ENCODE measurements around the gene TIMM17B.

The TIMM17B gene

GRCh38 chrX:48938721-48939425 lies 41.3 kb upstream of the TIMM17B start:
- no peak overlapping the region for H3K4me3 ChIP-seq (ENCODE audit: low read depth, low read length)
- TF ChIP-seq, protein P1, sequence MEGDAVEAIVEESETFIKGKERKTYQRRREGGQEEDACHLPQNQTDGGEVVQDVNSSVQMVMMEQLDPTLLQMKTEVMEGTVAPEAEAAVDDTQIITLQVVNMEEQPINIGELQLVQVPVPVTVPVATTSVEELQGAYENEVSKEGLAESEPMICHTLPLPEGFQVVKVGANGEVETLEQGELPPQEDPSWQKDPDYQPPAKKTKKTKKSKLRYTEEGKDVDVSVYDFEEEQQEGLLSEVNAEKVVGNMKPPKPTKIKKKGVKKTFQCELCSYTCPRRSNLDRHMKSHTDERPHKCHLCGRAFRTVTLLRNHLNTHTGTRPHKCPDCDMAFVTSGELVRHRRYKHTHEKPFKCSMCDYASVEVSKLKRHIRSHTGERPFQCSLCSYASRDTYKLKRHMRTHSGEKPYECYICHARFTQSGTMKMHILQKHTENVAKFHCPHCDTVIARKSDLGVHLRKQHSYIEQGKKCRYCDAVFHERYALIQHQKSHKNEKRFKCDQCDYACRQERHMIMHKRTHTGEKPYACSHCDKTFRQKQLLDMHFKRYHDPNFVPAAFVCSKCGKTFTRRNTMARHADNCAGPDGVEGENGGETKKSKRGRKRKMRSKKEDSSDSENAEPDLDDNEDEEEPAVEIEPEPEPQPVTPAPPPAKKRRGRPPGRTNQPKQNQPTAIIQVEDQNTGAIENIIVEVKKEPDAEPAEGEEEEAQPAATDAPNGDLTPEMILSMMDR (IDR thresholded peaks at IDR 0.05; ENCODE audit: low read depth, low read length) = no peak

- H3K4me3 ChIP-seq (ENCODE audit: low read depth, low read length) = no peak overlapping the region
- TF ChIP-seq, protein P1 (IDR thresholded peaks at IDR 0.05; ENCODE audit: low read depth, low read length) = no peak
Measured at GRCh38 chrX:48937054-48937907, 39.7 kb upstream of the TIMM17B start.

GRCh38 chrX:48936429-48937053 lies 39.0 kb upstream of the TIMM17B start:
- TF ChIP-seq, protein P1 (IDR thresholded peaks at IDR 0.05; ENCODE audit: low read depth, low read length) = no peak
- H3K4me3 ChIP-seq (ENCODE audit: low read depth, low read length) = no peak overlapping the region

GRCh38 chrX:48935301-48935670 lies 37.7 kb upstream of the TIMM17B start:
- no peak overlapping the region for H3K4me3 ChIP-seq (ENCODE audit: low read depth, low read length)
- TF ChIP-seq, protein P1 (IDR thresholded peaks at IDR 0.05; ENCODE audit: low read depth, low read length) = no peak

DNA sequence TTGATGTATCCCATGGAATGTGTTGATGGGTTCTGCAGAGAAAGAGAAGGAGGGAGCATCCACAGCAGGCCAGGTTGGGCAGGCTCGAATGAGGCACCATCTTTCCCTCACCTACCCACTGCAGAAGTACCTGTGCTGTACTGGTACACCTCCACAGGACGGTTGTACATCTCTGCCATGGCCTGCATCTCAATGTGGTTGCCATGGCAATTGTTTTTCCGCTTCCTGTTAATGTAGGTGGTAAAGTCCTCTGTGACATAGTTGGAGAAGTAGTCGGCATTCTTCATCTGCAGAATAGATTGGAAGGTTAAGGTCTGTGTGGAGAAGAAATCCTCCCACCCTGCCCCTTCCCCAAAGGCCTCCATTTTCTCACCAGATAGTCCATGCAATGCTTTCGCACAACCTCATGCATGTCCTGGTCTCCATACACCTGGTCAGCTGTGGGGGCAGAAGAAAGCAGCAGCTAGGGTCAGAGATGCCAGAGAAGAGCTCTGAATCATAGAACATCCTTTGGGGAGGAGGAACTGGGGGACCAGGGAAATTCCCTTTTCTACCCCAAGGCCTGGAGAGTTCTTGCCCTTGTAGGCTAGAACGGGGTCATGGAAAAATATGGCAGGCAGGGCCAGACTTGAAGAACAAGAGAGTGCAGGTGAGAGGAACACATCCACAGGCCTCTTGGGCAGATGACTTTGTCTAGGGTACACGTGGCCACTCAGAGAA lies 37.2 kb upstream of the TIMM17B start:
- H3K4me3 ChIP-seq (ENCODE audit: low read depth, low read length) = no peak overlapping the region
- TF ChIP-seq, protein P1 (IDR thresholded peaks at IDR 0.05; ENCODE audit: low read depth, low read length) = no peak

DNA sequence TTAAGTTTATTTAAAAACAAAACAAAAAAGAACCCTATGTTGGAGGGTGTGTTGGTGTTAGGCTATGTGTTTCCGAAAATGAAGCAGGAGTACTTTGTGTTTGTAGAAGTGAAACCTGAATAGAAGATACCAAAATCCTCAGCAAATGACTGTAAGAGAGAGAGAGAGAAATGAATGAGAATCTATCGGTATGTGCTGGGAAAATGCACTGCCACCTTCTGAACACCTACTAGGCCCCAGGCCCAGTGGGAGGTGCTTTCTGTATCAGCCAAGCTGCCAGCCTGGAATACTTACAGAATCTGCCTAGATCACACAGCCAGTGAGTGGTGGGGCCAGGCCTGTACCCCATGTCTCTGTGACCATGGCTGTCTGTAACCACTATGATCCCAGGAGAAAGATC lies 36.2 kb upstream of the TIMM17B start:
- H3K4me3 ChIP-seq (ENCODE audit: low read depth, low read length) = no peak overlapping the region
- TF ChIP-seq, protein P1 (IDR thresholded peaks at IDR 0.05; ENCODE audit: low read depth, low read length) = no peak
